HL-60 (cell line): ENCODE measurements around the gene GUCY1A2.

Experiments used
- GABPA ChIP-seq: IDR thresholded peaks from 2 replicates; pipeline ENCODE4 v1.6.1; 2012; ENCODE audit warnings: low read depth
- POLR2AphosphoS5 ChIP-seq: IDR thresholded peaks from 2 replicates; pipeline ENCODE4 v1.6.1; 2012; ENCODE audit warnings: low read depth
- TF ChIP-seq, protein P1 (sequence below): IDR thresholded peaks from one replicate; pipeline ENCODE4 v1.5.1; 2011; ENCODE audit warnings: low read length, control low read depth, inconsistent platforms; ENCODE audit not compliant: insufficient read depth
- TF ChIP-seq, protein P2 (sequence below): IDR thresholded peaks from 2 replicates; pipeline ENCODE4 v1.6.1; 2012; ENCODE audit warnings: low read depth; ENCODE audit not compliant: insufficient replicate concordance

GRCh38 chr11:106943089-106943488 lies 75.2 kb downstream of the GUCY1A2 start:
- TF ChIP-seq, protein P1, sequence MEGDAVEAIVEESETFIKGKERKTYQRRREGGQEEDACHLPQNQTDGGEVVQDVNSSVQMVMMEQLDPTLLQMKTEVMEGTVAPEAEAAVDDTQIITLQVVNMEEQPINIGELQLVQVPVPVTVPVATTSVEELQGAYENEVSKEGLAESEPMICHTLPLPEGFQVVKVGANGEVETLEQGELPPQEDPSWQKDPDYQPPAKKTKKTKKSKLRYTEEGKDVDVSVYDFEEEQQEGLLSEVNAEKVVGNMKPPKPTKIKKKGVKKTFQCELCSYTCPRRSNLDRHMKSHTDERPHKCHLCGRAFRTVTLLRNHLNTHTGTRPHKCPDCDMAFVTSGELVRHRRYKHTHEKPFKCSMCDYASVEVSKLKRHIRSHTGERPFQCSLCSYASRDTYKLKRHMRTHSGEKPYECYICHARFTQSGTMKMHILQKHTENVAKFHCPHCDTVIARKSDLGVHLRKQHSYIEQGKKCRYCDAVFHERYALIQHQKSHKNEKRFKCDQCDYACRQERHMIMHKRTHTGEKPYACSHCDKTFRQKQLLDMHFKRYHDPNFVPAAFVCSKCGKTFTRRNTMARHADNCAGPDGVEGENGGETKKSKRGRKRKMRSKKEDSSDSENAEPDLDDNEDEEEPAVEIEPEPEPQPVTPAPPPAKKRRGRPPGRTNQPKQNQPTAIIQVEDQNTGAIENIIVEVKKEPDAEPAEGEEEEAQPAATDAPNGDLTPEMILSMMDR, result no peak
- TF ChIP-seq, protein P2, sequence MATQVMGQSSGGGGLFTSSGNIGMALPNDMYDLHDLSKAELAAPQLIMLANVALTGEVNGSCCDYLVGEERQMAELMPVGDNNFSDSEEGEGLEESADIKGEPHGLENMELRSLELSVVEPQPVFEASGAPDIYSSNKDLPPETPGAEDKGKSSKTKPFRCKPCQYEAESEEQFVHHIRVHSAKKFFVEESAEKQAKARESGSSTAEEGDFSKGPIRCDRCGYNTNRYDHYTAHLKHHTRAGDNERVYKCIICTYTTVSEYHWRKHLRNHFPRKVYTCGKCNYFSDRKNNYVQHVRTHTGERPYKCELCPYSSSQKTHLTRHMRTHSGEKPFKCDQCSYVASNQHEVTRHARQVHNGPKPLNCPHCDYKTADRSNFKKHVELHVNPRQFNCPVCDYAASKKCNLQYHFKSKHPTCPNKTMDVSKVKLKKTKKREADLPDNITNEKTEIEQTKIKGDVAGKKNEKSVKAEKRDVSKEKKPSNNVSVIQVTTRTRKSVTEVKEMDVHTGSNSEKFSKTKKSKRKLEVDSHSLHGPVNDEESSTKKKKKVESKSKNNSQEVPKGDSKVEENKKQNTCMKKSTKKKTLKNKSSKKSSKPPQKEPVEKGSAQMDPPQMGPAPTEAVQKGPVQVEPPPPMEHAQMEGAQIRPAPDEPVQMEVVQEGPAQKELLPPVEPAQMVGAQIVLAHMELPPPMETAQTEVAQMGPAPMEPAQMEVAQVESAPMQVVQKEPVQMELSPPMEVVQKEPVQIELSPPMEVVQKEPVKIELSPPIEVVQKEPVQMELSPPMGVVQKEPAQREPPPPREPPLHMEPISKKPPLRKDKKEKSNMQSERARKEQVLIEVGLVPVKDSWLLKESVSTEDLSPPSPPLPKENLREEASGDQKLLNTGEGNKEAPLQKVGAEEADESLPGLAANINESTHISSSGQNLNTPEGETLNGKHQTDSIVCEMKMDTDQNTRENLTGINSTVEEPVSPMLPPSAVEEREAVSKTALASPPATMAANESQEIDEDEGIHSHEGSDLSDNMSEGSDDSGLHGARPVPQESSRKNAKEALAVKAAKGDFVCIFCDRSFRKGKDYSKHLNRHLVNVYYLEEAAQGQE, result no peak
- TF ChIP-seq POLR2AphosphoS5 (no peak), GABPA (no peak)
